Activated T-cell treated with anti-CD3 and anti-CD28 coated beads for 24 hours (primary cell): ENCODE results near the gene POLR1B.
A peak's percentile ranks its signal among the peaks of the same experiment; 100 is the strongest.
"Not testable (repeated sequence)": the region's sequence is repeated elsewhere in the genome, so short reads cannot be mapped to it uniquely, and the experiment has no call there.

Experiments used
- DNase-seq: peaks from one replicate; pipeline ENCODE4 v3.0.0-alpha.2; 2020; ENCODE audit warnings: low read depth

POLR1B gene, protein sequence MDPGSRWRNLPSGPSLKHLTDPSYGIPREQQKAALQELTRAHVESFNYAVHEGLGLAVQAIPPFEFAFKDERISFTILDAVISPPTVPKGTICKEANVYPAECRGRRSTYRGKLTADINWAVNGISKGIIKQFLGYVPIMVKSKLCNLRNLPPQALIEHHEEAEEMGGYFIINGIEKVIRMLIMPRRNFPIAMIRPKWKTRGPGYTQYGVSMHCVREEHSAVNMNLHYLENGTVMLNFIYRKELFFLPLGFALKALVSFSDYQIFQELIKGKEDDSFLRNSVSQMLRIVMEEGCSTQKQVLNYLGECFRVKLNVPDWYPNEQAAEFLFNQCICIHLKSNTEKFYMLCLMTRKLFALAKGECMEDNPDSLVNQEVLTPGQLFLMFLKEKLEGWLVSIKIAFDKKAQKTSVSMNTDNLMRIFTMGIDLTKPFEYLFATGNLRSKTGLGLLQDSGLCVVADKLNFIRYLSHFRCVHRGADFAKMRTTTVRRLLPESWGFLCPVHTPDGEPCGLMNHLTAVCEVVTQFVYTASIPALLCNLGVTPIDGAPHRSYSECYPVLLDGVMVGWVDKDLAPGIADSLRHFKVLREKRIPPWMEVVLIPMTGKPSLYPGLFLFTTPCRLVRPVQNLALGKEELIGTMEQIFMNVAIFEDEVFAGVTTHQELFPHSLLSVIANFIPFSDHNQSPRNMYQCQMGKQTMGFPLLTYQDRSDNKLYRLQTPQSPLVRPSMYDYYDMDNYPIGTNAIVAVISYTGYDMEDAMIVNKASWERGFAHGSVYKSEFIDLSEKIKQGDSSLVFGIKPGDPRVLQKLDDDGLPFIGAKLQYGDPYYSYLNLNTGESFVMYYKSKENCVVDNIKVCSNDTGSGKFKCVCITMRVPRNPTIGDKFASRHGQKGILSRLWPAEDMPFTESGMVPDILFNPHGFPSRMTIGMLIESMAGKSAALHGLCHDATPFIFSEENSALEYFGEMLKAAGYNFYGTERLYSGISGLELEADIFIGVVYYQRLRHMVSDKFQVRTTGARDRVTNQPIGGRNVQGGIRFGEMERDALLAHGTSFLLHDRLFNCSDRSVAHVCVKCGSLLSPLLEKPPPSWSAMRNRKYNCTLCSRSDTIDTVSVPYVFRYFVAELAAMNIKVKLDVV

GRCh38 chr2:112542123-112542983 lies at the start of gene POLR1B:
Gene POLR1B, plus strand, starts transcription at chr2:112542465. Its CDS starts 30 bp downstream, at chr2:112542495.
- peak; percentile 69 for DNase-seq

GRCh38 chr2:112493048-112493447 lies 49.2 kb upstream of the POLR1B start:
- no peak for DNase-seq

DNA sequence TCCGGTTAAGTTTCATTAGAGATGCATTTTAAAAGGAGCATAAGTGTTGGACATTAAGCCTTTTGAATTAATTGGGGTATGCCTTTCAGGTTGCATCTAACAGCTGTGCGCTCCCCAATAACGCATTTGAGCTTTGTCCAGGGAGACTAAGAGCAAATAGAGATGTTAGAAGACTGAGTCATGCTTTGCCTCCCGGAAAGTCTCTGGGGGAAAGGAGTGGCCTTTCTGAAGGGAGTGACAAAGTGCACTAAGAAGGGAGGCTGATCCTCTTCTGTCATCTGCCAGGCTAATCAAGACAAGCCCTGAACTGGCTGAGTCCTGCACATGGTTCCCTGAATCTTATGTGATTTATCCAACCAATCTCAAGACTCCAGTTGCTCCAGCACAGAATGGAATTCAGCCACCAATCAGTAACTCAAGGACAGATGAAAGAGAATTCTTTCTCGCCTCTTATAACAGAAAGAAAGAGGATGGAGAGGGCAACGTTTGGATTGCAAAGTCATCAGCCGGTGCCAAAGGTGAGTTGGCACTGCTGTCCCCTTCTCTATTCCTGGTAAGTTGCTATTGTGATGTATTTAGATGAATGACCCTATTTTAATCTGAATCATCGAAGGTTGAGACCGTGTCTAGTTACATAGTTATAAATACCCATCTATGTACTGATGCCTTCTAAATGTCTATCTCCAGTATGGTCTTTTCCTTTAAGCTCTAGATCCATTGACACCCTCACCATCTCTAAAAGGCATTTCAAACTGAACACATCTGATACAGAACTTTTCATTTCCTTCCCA lies 48.2 kb upstream of the POLR1B start:
- DNase-seq = no peak

- no peak for DNase-seq
Measured at GRCh38 chr2:112494828-112495227, 47.4 kb upstream of the POLR1B start.

DNA sequence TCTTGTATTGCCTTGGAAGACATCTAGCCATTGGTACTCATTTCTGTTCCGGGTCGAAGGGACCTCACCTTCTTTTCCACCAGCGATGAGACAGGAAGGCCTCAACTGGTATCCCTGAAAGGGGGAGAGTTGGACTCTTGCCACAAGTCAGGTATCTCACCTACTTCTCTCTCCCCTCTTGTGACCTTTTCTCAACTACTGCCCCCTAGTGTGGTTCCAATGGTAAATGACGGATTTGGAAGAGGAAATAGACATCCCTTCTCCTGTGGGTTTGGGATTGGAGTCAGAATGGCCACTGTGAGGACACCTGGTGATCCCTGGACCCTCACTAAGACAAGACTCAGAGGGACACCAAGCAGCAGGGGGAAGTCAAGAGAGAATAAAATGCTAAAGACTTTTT lies 46.4 kb upstream of the POLR1B start:
- DNase-seq = not testable (repeated sequence)

GRCh38 chr2:112500850-112501484 lies 41.3 kb upstream of the POLR1B start:
- DNase-seq = not testable (repeated sequence)

DNA sequence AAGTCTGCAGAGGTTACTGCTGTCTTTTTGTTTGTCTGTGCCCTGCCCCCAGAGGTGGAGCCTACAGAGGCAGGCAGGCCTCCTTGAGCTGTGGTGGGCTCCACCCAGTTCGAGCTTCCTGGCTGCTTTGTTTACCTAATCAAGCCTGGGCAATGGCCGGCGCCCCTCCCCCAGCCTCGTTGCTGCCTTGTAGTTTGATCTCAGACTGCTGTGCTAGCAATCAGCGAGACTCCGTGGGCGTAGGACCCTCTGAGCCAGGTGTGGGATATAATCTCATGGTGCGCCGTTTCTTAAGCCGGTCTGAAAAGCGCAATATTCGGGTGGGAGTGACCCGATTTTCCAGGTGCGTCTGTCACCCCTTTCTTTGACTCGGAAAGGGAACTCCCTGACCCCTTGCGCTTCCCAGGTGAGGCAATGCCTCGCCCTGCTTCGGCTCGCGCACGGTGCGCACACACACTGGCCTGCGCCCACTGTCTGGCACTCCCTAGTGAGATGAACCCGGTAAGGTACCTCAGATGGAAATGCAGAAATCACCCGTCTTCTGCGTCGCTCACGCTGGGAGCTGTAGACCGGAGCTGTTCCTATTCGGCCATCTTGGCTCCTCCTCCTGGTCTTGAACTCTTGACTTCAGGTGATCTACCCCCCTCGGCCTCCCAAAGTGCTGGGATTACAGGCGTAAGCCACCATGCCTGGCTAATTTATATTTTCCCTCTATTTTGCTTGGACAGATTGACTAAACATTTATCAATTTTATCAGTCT lies 32.8 kb upstream of the POLR1B start:
- DNase-seq = not testable (repeated sequence)

- no peak for DNase-seq
Measured at GRCh38 chr2:112516801-112517200, 25.5 kb upstream of the POLR1B start.

DNA sequence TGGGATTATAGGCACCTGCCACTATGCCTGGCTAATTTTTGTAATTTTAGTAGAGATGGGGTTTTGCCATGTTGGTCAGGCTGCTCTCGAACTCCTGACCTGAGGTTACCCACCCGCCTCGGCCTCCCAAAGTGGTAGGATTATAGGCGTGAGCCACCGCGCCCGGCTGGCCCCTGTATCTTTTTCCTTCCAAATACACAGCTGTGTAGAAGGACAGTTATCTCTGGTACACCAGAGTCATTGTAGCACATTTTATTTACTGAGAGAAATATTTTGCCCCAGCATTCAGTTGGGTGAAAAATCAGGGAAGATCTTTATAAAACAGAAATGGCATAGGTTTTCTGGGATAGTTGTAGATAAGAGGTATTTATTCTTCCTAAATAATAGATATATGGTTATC lies 23.5 kb upstream of the POLR1B start:
- DNase-seq = no peak

DNA sequence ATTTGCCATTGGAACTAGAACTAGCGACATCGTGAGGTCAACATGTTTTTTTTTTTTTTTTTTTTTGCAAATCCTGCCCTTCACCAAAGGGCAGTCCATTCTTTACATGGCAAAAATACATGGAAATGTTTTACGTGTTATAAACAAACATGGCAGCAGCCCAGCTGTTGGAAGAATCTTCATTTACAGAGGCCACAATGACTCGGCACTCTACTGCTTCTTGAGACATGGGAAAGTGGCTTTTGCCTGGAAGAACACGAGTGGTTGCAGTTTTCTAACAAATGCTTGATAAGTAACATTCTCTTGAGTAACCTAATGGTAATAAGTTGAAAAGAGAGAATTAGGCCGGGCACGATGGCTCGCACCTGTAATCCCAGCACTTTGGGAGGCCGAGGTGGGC lies 22.8 kb upstream of the POLR1B start:
- DNase-seq = no peak

DNA sequence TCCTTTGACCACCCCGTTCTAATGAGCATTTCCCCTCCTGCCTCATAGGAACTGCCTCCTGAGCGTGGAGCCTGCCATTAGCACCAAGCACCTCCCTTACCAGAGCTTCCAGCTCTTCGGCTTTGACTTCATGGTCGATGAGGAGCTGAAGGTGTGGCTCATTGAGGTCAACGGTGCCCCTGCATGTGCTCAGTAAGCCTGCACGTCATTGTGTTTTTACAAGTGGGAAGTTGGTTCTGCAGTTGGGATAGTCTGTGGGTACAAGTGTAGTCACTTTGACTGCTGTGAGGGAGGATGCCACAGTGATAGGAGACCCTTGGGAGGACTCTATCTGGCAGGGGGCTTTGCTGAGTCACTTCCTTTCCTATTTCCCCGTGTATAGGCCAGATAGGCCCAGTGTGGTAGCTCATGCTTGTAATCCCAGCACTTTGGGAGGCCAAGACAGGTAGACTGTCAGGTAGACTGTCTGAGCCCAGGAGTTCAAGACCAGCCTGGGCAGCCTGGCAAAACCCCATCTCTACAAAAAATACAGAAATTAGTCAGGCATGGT lies 22.0 kb upstream of the POLR1B start:
- DNase-seq = no peak

DNA sequence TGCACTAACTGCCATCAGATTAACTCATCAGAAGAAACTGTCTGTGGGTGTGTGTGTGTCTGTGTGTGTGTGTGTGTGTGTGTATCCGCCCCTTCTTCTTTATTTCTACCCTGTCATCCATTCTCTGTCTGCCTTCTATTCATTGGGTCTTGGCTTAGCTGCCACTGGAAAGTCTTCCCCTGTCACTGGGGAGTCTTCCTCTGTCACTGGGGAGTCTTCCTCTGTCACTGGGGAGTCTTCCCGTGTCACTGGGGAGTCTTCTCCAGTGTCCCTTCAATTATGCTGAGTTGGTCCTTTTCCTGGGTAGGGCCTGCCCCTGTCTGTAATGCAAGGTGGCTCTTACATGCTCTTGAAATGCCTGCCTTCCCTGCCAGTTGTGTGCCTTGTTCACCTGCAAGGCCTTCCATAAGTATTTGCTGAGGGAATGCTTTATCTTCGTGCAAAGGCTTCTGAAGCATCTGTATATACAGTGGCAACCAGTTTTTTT lies 18.9 kb upstream of the POLR1B start:
- no peak for DNase-seq

GRCh38 chr2:112524276-112524675 lies 18.0 kb upstream of the POLR1B start:
- DNase-seq = not testable (repeated sequence)

- DNase-seq = no peak
Measured at GRCh38 chr2:112528541-112528940, 13.7 kb upstream of the POLR1B start.

DNA sequence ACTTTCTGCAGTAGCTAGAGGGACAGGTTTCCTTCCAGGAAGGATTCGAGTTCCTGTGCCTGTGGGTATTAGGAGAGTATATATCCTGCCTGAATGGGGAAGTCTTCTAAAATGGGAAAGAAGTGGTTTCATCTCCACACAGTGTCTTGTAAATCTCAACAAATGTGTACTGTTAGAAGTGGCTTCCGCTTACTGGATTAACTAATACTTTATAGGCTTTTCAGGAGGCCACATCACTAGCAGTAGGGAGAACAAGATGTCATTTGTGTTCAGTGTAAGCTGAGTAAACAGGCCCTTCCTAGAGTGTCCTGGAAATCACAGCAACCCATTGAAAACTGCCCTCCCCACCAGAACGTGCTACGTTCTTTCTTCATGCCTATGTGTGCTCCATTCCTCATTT lies 12.5 kb upstream of the POLR1B start:
- DNase-seq = no peak

GRCh38 chr2:112530728-112531127 lies 11.5 kb upstream of the POLR1B start:
- no peak for DNase-seq

DNA sequence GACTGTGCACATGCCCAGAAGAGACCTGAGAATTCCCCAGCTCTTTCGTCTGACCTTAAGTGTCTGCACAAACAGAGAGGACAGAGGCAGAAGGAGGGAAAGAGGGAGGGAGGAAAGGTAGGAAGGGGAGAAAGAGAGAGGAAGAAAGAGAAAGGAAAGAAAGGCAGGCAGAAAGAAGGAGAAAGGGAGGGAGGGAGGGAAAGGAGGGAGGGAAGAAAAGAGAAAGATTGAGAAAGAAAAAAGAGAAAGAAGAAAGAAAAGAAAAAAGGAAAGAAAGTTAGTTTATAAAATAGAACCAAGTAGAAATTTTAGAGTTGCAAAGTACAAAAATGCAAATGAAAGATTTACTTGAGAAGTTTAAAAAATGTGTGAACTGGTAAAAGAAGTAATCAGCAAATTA lies 7.4 kb upstream of the POLR1B start:
- no peak for DNase-seq

DNA sequence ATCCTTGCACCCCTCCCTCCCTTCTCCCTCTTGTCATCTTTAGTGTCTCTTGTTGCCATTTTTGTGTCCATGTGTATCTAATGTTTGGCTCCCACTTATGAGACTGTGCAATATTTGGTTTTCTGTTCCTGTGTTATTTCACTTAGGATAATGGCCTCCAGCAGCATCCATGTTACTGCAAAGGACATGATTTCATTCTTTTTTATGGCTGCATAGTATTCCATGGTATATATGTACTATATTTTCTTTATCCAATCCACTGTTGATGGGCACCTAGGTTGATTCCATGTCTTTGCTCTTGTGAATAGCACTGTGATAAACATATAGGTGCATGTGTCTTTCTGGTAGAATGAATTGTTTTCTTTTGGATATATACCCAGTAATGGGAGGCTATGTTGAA lies 5.6 kb upstream of the POLR1B start:
- DNase-seq = not testable (repeated sequence)

DNA sequence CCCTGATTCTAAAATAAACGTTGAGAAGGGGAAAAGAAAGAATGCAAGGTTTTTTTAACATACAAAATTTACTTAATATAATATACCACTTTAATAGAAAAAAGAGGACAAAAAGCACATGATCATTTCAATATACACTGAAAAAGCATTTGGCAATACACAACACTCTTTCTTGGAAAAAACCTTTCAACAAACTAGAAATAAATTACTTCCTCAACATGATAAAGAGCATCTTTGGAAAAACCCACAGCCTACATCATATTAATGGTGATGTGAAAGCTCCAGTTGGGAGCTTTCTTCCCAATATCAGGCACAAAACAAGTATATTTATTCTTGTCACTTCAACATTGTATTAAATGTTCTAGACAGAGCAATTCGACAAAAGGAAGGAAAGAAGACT lies 3.0 kb upstream of the POLR1B start:
- DNase-seq = no peak
